Gastrocnemius medialis (tissue), 4 donors: Measurements from ENCODE around the gene ADRA2B.

ENCODE experiments used
- POLR2A ChIP-seq, 2 donors: fragments of 450-650 bp; IDR thresholded peaks; one replicate each; pipeline ENCODE4 v1.6.1; 2017; ENCODE audit warnings: antibody characterized with exemption in 2 of 2, mild to moderate bottlenecking in 2 of 2, moderate library complexity in 2 of 2
- TF ChIP-seq, protein P1 (sequence below), 5 experiments: fragments of 450-650 bp in 3 of 5; fragments of 200-600 bp in 2 of 5; sonication (generic) in 2 of 5; IDR thresholded peaks in 4 of 5; conservative IDR thresholded peaks in 1 of 5; 1 replicate in 4 of 5; 2 replicates in 1 of 5; pipeline ENCODE4 v1.5.1; 2016 to 2019; ENCODE audit warnings: antibody characterized with exemption in 5 of 5, mild to moderate bottlenecking in 3 of 5, moderate library complexity in 3 of 5

DNA sequence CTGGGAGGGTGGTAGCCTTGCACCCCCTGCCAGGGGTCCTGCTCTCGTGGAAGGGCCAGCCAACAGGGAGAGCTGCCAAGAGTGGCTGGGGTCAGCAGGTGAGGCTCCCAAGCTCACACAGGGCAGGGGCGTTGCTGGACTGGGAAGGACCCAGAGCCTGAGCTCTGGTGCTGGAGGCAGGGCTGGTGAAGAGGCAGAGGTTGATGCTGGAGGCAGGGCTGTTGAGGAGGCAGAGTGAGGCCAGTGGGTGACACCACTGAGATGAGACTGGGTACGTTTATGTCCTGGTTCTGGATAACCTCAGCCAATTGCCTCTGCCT is 7.0 kb downstream of the ADRA2B start:
- TF ChIP-seq, protein P1, sequence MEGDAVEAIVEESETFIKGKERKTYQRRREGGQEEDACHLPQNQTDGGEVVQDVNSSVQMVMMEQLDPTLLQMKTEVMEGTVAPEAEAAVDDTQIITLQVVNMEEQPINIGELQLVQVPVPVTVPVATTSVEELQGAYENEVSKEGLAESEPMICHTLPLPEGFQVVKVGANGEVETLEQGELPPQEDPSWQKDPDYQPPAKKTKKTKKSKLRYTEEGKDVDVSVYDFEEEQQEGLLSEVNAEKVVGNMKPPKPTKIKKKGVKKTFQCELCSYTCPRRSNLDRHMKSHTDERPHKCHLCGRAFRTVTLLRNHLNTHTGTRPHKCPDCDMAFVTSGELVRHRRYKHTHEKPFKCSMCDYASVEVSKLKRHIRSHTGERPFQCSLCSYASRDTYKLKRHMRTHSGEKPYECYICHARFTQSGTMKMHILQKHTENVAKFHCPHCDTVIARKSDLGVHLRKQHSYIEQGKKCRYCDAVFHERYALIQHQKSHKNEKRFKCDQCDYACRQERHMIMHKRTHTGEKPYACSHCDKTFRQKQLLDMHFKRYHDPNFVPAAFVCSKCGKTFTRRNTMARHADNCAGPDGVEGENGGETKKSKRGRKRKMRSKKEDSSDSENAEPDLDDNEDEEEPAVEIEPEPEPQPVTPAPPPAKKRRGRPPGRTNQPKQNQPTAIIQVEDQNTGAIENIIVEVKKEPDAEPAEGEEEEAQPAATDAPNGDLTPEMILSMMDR (IDR thresholded peaks at IDR 0.05 in 4 of 5, conservative IDR thresholded peaks at IDR 0.05 in 1 of 5) = no peak
- no peak for TF ChIP-seq POLR2A (IDR thresholded peaks at IDR 0.05)
